ENCODE results near the gene ADGRV1.

DNA sequence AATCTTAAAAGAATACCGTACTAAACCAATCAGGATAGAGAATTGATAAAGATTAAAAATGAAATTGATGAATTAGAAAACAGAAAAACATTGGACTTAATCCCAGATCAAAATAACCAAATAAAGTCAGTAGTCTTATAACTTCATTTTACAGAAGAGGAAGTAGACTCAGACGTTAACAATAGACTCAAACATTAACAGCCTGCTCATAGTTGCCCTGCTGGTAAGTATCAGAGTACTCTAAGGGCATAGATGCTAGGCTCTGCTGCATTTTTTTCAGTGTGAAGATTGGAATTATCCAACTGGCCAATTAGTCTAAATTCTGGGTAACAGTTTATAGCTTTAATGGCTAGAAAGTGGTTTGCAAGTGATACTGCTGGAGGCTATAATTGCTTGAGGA, 42.9 kb downstream of the ADGRV1 start:
- no peak for TF ChIP-seq EZH2 (IDR thresholded peaks at IDR 0.05)
- no peak for TF ChIP-seq POLR2AphosphoS5 (IDR thresholded peaks at IDR 0.05; ENCODE audit: borderline replicate concordance, low read depth, low read length)
- no peak for TF ChIP-seq FOXP2 (optimal IDR thresholded peaks at IDR 0.05; ENCODE audit: control extremely low read depth, extremely low read length, insufficient read depth)

Data from SK-N-MC (cell line).